Suprapubic skin (tissue), 4 donors: ENCODE data around the gene PILRB. TPM values are rescaled to one million over a fixed set of nuclear protein-coding genes. Genes with fewer than 3 reads are reported as not detected.
A peak's percentile ranks its signal among the peaks of the same experiment; 100 is the strongest.
"Not testable (repeated sequence)": the region's sequence is repeated elsewhere in the genome, so short reads cannot be mapped to it uniquely, and the experiment has no call there.

Experiments used
- DNase-seq, 2 donors: peaks; one replicate each; pipeline ENCODE4 v3.0.0-alpha.2; 2019; ENCODE audit warnings: low spot score in 2 of 2
- H3K27ac ChIP-seq: fragments of 200-600 bp; sonication (generic); one replicate; pipeline ENCODE4 v1.5.1; 2019
- H3K27me3 ChIP-seq: fragments of 200-600 bp; sonication (generic); one replicate; pipeline ENCODE4 v1.5.1; 2019
- H3K36me3 ChIP-seq: fragments of 200-600 bp; sonication (generic); one replicate; pipeline ENCODE4 v1.5.1; 2019
- H3K4me1 ChIP-seq: fragments of 200-600 bp; sonication (generic); one replicate; pipeline ENCODE4 v1.5.1; 2019
- H3K4me3 ChIP-seq: fragments of 200-600 bp; sonication (generic); one replicate; pipeline ENCODE4 v1.5.1; 2019; ENCODE audit warnings: mild to moderate bottlenecking
- H3K9me3 ChIP-seq: fragments of 200-600 bp; sonication (generic); one replicate; pipeline ENCODE4 v1.5.1; 2019
- EP300 ChIP-seq: sonication (generic); formaldehyde crosslinking; IDR thresholded peaks from one replicate; pipeline ENCODE4 v1.6.1; 2017; ENCODE audit warnings: antibody characterized with exemption
- POLR2A ChIP-seq, 2 donors: fragments of 450-650 bp; IDR thresholded peaks; one replicate each; pipeline ENCODE4 v1.6.1; 2017; ENCODE audit warnings: antibody characterized with exemption in 2 of 2, mild to moderate bottlenecking in 2 of 2, moderate library complexity in 2 of 2
- POLR2AphosphoS5 ChIP-seq, 3 donors: sonication (generic); formaldehyde crosslinking; IDR thresholded peaks; one replicate each; pipeline ENCODE4 v1.6.1; 2017; ENCODE audit warnings: antibody characterized with exemption in 3 of 3
- WGBS: methylation state at CpG from one replicate; pipeline ENCODE4 v1.1.5; 2018; 5-methylcytosine and 5-hydroxymethylcytosine counted together
- total RNA-seq, 4 donors: library from RNA; depleted of rRNA; stranded (reverse); fragments of >200 nt; gene quantifications; one replicate each; pipeline ENCODE4 v1.1.0, GENCODE V29; 2016
- TF ChIP-seq, protein P1 (sequence below), 2 donors: fragments of 200-600 bp in 1 of 2; fragments of 450-650 bp in 1 of 2; sonication (generic) in 1 of 2; IDR thresholded peaks; one replicate each; pipeline ENCODE4 v1.5.1; 2016 to 2019; ENCODE audit warnings: antibody characterized with exemption in 2 of 2, mild to moderate bottlenecking in 1 of 2, moderate library complexity in 1 of 2

The PILRB gene
- total RNA-seq, 4 donors from 2014 or later = 40.8 to 125 (median 63.1) TPM

- TF ChIP-seq, protein P1, sequence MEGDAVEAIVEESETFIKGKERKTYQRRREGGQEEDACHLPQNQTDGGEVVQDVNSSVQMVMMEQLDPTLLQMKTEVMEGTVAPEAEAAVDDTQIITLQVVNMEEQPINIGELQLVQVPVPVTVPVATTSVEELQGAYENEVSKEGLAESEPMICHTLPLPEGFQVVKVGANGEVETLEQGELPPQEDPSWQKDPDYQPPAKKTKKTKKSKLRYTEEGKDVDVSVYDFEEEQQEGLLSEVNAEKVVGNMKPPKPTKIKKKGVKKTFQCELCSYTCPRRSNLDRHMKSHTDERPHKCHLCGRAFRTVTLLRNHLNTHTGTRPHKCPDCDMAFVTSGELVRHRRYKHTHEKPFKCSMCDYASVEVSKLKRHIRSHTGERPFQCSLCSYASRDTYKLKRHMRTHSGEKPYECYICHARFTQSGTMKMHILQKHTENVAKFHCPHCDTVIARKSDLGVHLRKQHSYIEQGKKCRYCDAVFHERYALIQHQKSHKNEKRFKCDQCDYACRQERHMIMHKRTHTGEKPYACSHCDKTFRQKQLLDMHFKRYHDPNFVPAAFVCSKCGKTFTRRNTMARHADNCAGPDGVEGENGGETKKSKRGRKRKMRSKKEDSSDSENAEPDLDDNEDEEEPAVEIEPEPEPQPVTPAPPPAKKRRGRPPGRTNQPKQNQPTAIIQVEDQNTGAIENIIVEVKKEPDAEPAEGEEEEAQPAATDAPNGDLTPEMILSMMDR (IDR thresholded peaks at IDR 0.05) = no peak
- TF ChIP-seq POLR2AphosphoS5 (IDR thresholded peaks at IDR 0.05) = no peak
- no peak for TF ChIP-seq POLR2A (IDR thresholded peaks at IDR 0.05)
- no peak for TF ChIP-seq EP300
- no peak overlapping the region for H3K4me3 ChIP-seq
- no peak for DNase-seq
- WGBS = 89% methylated on average over 6 of the region's 6 CpGs
- H3K4me1 ChIP-seq = peaks cover 2% of the 10 kb centered on the region
- H3K27me3 ChIP-seq = no peaks in the 10 kb centered on the region
- no peaks in the 10 kb centered on the region for H3K9me3 ChIP-seq
- no peak overlapping the region for H3K27ac ChIP-seq
- peaks cover 82% of the 10 kb centered on the region for H3K36me3 ChIP-seq
Observed at GRCh38 chr7:100349757-100350156, 8.2 kb upstream of the PILRB start.

- Histone ChIP-seq H3K4me3 (no peak overlapping the region), H3K27me3 (no peaks in the 10 kb centered on the region), H3K9me3 (no peaks in the 10 kb centered on the region), H3K27ac (no peak overlapping the region), H3K36me3 (peaks cover 90% of the 10 kb centered on the region), H3K4me1 (no peaks in the 10 kb centered on the region)
- peak in 1 of 2 donors; percentile 55 for DNase-seq
- TF ChIP-seq, protein P1 (IDR thresholded peaks at IDR 0.05) = no peak
- no peak for TF ChIP-seq POLR2AphosphoS5 (IDR thresholded peaks at IDR 0.05)
- no peak for TF ChIP-seq EP300
- TF ChIP-seq POLR2A (IDR thresholded peaks at IDR 0.05) = no peak
- WGBS = 78% methylated on average over 6 of the region's 6 CpGs
Observed at GRCh38 chr7:100351657-100352058, 6.3 kb upstream of the PILRB start.

DNA sequence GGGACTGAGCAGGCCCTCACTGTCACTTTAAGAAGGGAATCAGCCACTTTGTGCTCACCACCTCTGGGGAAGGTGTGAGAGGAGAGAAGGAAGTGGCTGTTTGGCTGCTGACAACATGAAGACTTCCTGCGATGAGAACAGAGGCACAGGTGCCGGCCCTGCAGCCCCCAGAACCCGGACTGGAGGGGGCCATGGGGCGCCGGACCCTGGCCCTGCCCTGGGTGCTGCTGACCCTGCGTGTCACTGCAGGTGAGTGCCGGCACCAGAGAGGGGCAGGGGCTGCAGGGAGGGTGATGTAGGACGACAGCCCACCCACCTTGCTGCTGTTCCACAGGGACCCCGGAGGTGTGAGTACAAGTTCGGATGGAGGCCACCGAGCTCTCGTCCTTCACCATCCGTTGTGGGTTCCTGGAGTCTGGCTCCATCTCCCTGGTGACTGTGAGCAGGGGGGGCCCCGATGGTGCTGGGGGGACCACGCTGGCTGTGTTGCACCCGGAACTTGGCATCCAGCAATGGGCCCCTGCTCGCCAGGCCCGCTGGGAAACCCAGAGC is 5.6 kb upstream of the PILRB start:
- H3K36me3 ChIP-seq = peaks cover 90% of the 10 kb centered on the region
- H3K4me3 ChIP-seq = not testable (repeated sequence)
- 97% methylated on average over 6 of the region's 18 CpGs for WGBS

DNA sequence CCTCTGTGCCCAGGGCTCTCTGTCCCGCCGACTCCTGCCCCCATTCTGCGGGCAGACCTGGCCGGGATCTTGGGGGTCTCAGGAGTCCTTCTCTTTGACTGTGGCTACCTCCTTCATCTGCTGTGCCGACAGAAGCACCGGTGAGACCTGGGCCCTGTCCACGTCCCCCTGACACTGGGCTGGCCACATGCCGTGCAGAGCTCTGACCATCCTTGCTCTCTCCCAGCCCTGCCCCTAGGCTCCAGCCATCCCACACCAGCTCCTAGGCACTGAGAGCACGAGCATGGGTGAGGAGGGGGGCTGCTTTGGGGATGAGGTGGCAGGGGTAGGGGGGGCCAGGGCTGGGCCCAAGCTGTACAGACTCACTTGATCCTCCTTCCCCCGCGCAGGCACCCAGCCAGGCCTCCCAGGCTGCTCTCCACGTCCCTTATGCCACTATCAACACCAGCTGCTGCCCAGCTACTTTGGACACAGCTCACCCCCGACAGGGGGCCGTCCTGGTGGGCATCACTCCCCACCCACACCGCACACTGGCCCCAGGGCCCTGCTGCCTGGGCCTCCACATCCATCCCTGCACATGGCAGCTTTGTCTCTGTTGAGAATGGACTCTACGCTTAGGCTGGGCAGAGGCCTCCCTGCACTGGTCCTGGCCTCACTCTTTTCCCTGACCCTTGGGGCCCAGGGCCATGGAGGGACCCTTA is 4.8 kb upstream of the PILRB start:
- peaks cover 90% of the 10 kb centered on the region for H3K36me3 ChIP-seq
- no peaks in the 10 kb centered on the region for H3K27me3 ChIP-seq
- no peaks in the 10 kb centered on the region for H3K4me1 ChIP-seq
- 87% methylated on average over 3 of the region's 16 CpGs for WGBS
- TF ChIP-seq EP300 (no peak), POLR2AphosphoS5 (IDR thresholded peaks at IDR 0.05) (no peak), POLR2A (IDR thresholded peaks at IDR 0.05) (no peak)
- TF ChIP-seq, protein P1 (IDR thresholded peaks at IDR 0.05) = no peak
- H3K27ac ChIP-seq = no peak overlapping the region
- DNase-seq = peak; percentile 46 to 60
- H3K9me3 ChIP-seq = no peaks in the 10 kb centered on the region
- no peak overlapping the region for H3K4me3 ChIP-seq

More for the DNA sequence above, 5.6 kb upstream of the PILRB start:
- DNase-seq = peak in 1 of 2 donors; percentile 47
- not testable (repeated sequence) for H3K9me3 ChIP-seq, H3K27me3 ChIP-seq, H3K4me1 ChIP-seq, H3K27ac ChIP-seq

DNA sequence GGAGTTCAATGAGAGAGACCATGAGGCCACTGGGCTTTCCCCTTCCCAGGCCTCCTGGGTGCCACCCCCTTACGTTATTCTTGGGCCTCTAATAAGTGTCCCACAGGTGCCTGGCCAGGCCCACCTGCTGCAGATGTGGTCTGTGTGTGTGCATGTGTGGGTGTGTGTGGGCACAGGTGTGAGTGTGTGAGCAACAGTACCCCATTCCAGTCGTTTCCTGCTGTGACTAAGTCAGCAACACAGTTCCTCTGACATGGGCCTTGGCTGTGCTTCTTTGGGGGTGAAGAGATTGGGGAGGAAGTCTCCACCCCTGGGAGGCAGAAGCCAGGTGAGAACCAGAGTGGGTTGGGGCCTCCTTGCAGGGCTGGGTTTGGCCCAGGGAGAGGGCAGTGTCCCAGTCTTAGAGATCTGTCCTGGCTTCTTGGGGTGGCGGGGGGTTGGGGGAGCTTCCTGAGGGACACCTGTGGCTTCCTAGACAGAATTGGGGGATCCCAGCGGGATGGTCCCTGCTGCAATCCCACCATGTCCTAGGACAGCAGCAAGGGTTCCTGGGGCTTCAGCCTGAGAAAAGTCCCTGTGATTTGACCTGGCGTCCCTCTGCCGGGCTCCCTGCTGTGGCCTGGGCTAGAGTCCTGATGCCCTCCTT is 4.1 kb upstream of the PILRB start:
- TF ChIP-seq, protein P1 (IDR thresholded peaks at IDR 0.05) = no peak
- TF ChIP-seq EP300 = no peak
- no peak for TF ChIP-seq POLR2A (IDR thresholded peaks at IDR 0.05)
- TF ChIP-seq POLR2AphosphoS5 (IDR thresholded peaks at IDR 0.05) = no peak
- Histone ChIP-seq H3K27ac (no peak overlapping the region), H3K9me3 (no peaks in the 10 kb centered on the region), H3K4me1 (no peaks in the 10 kb centered on the region), H3K36me3 (peaks cover 95% of the 10 kb centered on the region), H3K27me3 (no peaks in the 10 kb centered on the region), H3K4me3 (no peak overlapping the region)
- 86% methylated on average over 5 of the region's 6 CpGs for WGBS
- peak; percentile 51 to 65 for DNase-seq
